Chondrocyte (in vitro differentiated cells): ENCODE results near the gene RPS29. TPM values are rescaled to one million over a fixed set of nuclear protein-coding genes. Genes with fewer than 3 reads are reported as not detected.

Experiments used
- DNase-seq: peaks from one replicate; pipeline ENCODE4 v3.0.0; 2021; ENCODE audit warnings: mixed read lengths, low spot score
- H3K27ac Mint-ChIP-seq: one replicate; pipeline ENCODE4 v1.8.0; 2021; ENCODE audit warnings: mild to moderate bottlenecking, moderate library complexity, mixed read lengths; ENCODE audit not compliant: unreplicated experiment
- H3K27me3 Mint-ChIP-seq: 2 replicates; pipeline ENCODE4 v1.8.0; 2021; ENCODE audit warnings: low read depth, mixed read lengths
- H3K36me3 Mint-ChIP-seq: 2 replicates; pipeline ENCODE4 v1.8.0; 2021; ENCODE audit warnings: low read depth, mixed read lengths
- H3K4me1 Mint-ChIP-seq: 2 replicates; pipeline ENCODE4 v1.8.0; 2021; ENCODE audit warnings: low read depth, mild to moderate bottlenecking, mixed read lengths
- H3K4me3 Mint-ChIP-seq: one replicate; pipeline ENCODE4 v1.8.0; 2021; ENCODE audit warnings: mild to moderate bottlenecking, moderate library complexity, mixed read lengths; ENCODE audit not compliant: unreplicated experiment
- H3K9me3 Mint-ChIP-seq: 2 replicates; pipeline ENCODE4 v1.8.0; 2021; ENCODE audit warnings: low read depth, mixed read lengths
- CTCF ChIP-seq: fragments of 200-600 bp; sonication (generic); IDR thresholded peaks from 2 replicates; pipeline ENCODE4 v1.5.0; 2021; ENCODE audit warnings: antibody characterized with exemption, mild to moderate bottlenecking, moderate library complexity
- total RNA-seq: library from RNA; stranded (reverse); gene quantifications from 3 replicates; pipeline ENCODE4 v1.2.1, GENCODE V29; 2021

The RPS29 gene
- total RNA-seq, 1 donor from 2014 or later = 729 TPM

DNA sequence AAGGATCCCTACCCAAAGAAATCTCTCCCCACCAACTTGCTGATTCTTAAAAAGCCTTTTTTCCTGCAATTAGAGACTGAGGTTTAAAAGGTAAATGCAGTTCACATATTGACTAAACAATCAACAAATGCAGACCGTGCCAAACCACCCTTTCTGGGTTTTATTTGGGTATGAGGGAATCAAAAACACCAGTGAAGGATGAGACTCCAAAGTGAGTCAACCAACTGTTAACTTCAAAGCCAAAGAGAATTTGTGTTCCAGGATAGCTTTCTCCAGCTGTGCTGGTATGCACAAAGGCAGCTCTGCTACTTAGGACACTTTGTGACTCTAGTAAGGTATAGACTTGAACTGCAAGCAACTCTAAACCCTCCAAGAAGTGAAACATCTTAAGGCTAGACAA is 39.4 kb downstream of the RPS29 start:
- H3K4me1 Mint-ChIP-seq = no peaks in the 10 kb centered on the region
- H3K4me3 Mint-ChIP-seq = no peak overlapping the region
- peaks cover 6% of the 10 kb centered on the region for H3K27me3 Mint-ChIP-seq
- no peak overlapping the region for H3K27ac Mint-ChIP-seq
- H3K9me3 Mint-ChIP-seq = peaks cover 3% of the 10 kb centered on the region
- H3K36me3 Mint-ChIP-seq = no peaks in the 10 kb centered on the region
- DNase-seq = no peak
- TF ChIP-seq CTCF = no peak

- H3K4me3 Mint-ChIP-seq = no peak overlapping the region
- DNase-seq = no peak
Observed at GRCh38 chr14:49545716-49546115, 40.5 kb downstream of the RPS29 start.

GRCh38 chr14:49545071-49545470 is 41.1 kb downstream of the RPS29 start:
- Mint-ChIP-seq H3K27me3 (peaks cover 5% of the 10 kb centered on the region), H3K4me3 (no peak overlapping the region), H3K27ac (no peak overlapping the region), H3K36me3 (no peaks in the 10 kb centered on the region), H3K9me3 (peaks cover 6% of the 10 kb centered on the region), H3K4me1 (no peaks in the 10 kb centered on the region)
- DNase-seq = no peak
- TF ChIP-seq CTCF = no peak

More at GRCh38 chr14:49545716-49546115, 40.5 kb downstream of the RPS29 start:
- Mint-ChIP-seq H3K27ac (no peak overlapping the region), H3K27me3 (peaks cover 5% of the 10 kb centered on the region), H3K9me3 (peaks cover 6% of the 10 kb centered on the region), H3K4me1 (no peaks in the 10 kb centered on the region), H3K36me3 (no peaks in the 10 kb centered on the region)
- no peak for TF ChIP-seq CTCF

DNA sequence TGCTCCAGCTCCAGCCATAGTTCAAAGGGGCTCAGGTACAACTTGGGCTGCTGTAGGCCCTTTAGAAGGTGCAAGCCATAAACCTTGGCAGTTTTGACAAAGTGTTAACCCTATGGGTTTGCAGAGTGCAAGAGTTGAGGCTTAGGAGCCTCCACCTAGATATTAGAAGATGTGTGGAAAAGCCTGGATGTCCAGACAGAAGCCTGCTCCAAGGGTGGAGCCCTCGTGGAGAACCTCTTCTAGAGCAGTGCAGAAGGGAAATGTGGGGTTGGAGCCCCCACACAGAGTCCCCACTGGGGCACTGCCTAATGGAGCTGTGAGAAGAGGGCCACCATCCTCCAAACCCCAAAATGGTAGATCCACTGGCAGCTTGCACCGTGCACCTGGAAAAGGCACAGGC is 45.1 kb downstream of the RPS29 start:
- no peak overlapping the region for H3K27ac Mint-ChIP-seq
- peaks cover 6% of the 10 kb centered on the region for H3K9me3 Mint-ChIP-seq
- peaks cover 14% of the 10 kb centered on the region for H3K27me3 Mint-ChIP-seq
- no peaks in the 10 kb centered on the region for H3K4me1 Mint-ChIP-seq
- no peak for DNase-seq
- no peak overlapping the region for H3K4me3 Mint-ChIP-seq
- no peak for TF ChIP-seq CTCF
- no peaks in the 10 kb centered on the region for H3K36me3 Mint-ChIP-seq

GRCh38 chr14:49538852-49539251 is 47.3 kb downstream of the RPS29 start:
- Mint-ChIP-seq H3K9me3 (peaks cover 6% of the 10 kb centered on the region), H3K36me3 (no peaks in the 10 kb centered on the region), H3K27ac (no peak overlapping the region), H3K27me3 (peaks cover 14% of the 10 kb centered on the region), H3K4me3 (no peak overlapping the region), H3K4me1 (no peaks in the 10 kb centered on the region)
- no peak for TF ChIP-seq CTCF
- no peak for DNase-seq

Other genes with a start within 250 kb of the RPS29 start
- 8.5 to 13.9 TPM (median 11.6 TPM) in 3 replicates for gene LRR1, start 12.6 kb upstream of the RPS29 start, total RNA-seq
- gene RPL36AL, start 34.2 kb upstream of the RPS29 start, total RNA-seq = 132 to 146 TPM (median 144 TPM) in 3 replicates
- 51.2 to 58.2 TPM (median 53.5 TPM) in 3 replicates for gene MGAT2, start 34.4 kb upstream of the RPS29 start, total RNA-seq
- 5.2 to 5.6 TPM (median 5.5 TPM) in 3 replicates for gene DNAAF2, start 48.9 kb upstream of the RPS29 start, total RNA-seq
- gene POLE2, start 101.8 kb upstream of the RPS29 start, total RNA-seq = 2.2 to 6.4 TPM (median 3.1 TPM) in 3 replicates
- gene KLHDC1, start 106.7 kb upstream of the RPS29 start, total RNA-seq = 3.3 to 7.2 TPM (median 4.5 TPM) in 3 replicates
- gene KLHDC2, start 181.8 kb upstream of the RPS29 start, total RNA-seq = 46.4 to 58.6 TPM (median 49.0 TPM) in 3 replicates